OCI-LY3 (cell line): Measurements from ENCODE around the gene SPNS2.

Experiments used
- H2AFZ ChIP-seq: fragments of 200-600, 300-600 bp; shearing (Covaris generic); 2 replicates; pipeline ENCODE4 v1.6.0; 2014; ENCODE audit warnings: antibody characterized with exemption, low read depth, low read length
- H3K27ac ChIP-seq: fragments of 200-600, 300-600 bp; sonication (generic); 2 replicates; pipeline ENCODE4 v1.5.1; 2014; ENCODE audit warnings: mild to moderate bottlenecking, low read length, moderate library complexity, mixed read lengths
- H3K27me3 ChIP-seq: fragments of 200-600, 300-600 bp; sonication (generic); 2 replicates; pipeline ENCODE4 v1.6.1; 2014; ENCODE audit warnings: low read depth, low read length, mixed read lengths
- H3K36me3 ChIP-seq: fragments of 200-600, 300-600 bp; sonication (generic); replicated peaks from 2 replicates; pipeline ENCODE3; 2014; ENCODE audit warnings: low read depth, low read length, mixed read lengths
- H3K4me1 ChIP-seq: fragments of 300-600, 200-600 bp; sonication (generic); 2 replicates; pipeline ENCODE4 v1.6.1; 2014; ENCODE audit warnings: low read length, mixed read lengths
- H3K4me2 ChIP-seq: fragments of 200-600, 300-600 bp; sonication (generic); 2 replicates; pipeline ENCODE4 v1.6.1; 2014; ENCODE audit warnings: low read length, mixed read lengths
- H3K4me3 ChIP-seq: fragments of 300-600, 200-600 bp; sonication (generic); 2 replicates; pipeline ENCODE4 v1.5.1; 2014; ENCODE audit warnings: antibody characterized with exemption, mild to moderate bottlenecking, low read length, moderate library complexity
- H3K79me2 ChIP-seq: fragments of 300-600, 200-600 bp; shearing (Covaris generic); 2 replicates; pipeline ENCODE4 v1.6.1; 2014; ENCODE audit warnings: mild to moderate bottlenecking, low read length, mixed read lengths
- H3K9ac ChIP-seq: fragments of 300-600, 200-600 bp; shearing (Covaris generic); 2 replicates; pipeline ENCODE4 v1.6.0; 2014; ENCODE audit warnings: mild to moderate bottlenecking, low read length, moderate library complexity
- H3K9me3 ChIP-seq: fragments of 200-600, 300-600 bp; shearing (Covaris generic); 2 replicates; pipeline ENCODE4 v1.6.1; 2014; ENCODE audit warnings: low read length, mixed read lengths; ENCODE audit not compliant: insufficient read depth
- H4K20me1 ChIP-seq: fragments of 200-600, 300-600 bp; sonication (generic); 2 replicates; pipeline ENCODE4 v1.6.1; 2016; ENCODE audit warnings: low read length, mixed read lengths; ENCODE audit not compliant: insufficient read depth
- CTCF ChIP-seq: fragments of 200-600, 300-600 bp; sonication (generic); IDR thresholded peaks from 2 replicates; pipeline ENCODE4 v1.5.1; 2014; ENCODE audit warnings: antibody characterized with exemption, low read length, low read depth
- EZH2phosphoT487 ChIP-seq: fragments of 200-600 bp; shearing (Covaris generic); IDR thresholded peaks from 2 replicates; pipeline ENCODE4 v1.6.1; 2018; ENCODE audit warnings: antibody characterized with exemption, mixed run types, low read depth

Gene SPNS2

DNA sequence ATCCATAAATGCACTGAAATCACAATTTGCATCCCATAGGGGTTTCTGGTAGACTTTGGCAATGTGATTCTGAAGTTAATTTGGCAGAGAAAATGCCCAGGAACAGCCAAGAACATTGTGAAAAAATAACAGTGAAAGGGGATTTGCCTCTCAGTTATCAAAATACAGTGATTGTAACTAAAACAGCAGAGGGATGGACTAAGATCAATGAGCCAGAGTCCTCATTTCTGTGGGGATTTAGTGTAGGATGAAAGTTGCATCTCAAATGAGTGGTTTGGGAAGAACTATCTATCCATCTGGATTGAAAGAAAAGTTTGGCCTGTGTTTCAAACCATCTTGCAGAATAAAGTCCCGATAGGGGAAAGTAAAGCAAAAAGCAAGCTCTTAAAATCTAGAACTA lies 28.5 kb downstream of the SPNS2 start:
- H3K79me2 ChIP-seq, result no peaks in the 10 kb centered on the region
- H3K4me1 ChIP-seq, result peaks cover 16% of the 10 kb centered on the region
- H3K27ac ChIP-seq, result no peak overlapping the region
- TF ChIP-seq CTCF (no peak), EZH2phosphoT487 (no peak)
- H3K9ac ChIP-seq, result no peak overlapping the region
- peaks cover 10% of the 10 kb centered on the region; the same call in 1 of the 2 replicates for H3K27me3 ChIP-seq
- H3K4me2 ChIP-seq, result no peak overlapping the region
- no peak overlapping the region for H2AFZ ChIP-seq
- H3K9me3 ChIP-seq, result no peaks in the 10 kb centered on the region
- H3K36me3 ChIP-seq, result no peaks in the 10 kb centered on the region
- H4K20me1 ChIP-seq, result no peaks in the 10 kb centered on the region
- no peak overlapping the region for H3K4me3 ChIP-seq

- Histone ChIP-seq H4K20me1 (no peaks in the 10 kb centered on the region), H3K4me1 (peaks cover 16% of the 10 kb centered on the region), H2AFZ (no peak overlapping the region), H3K4me2 (no peak overlapping the region), H3K9me3 (no peaks in the 10 kb centered on the region), H3K9ac (no peak overlapping the region), H3K36me3 (no peaks in the 10 kb centered on the region), H3K4me3 (no peak overlapping the region), H3K27ac (no peak overlapping the region), H3K27me3 (peaks cover 10% of the 10 kb centered on the region; the same call in 1 of the 2 replicates), H3K79me2 (no peaks in the 10 kb centered on the region)
- TF ChIP-seq CTCF (no peak), EZH2phosphoT487 (no peak)
Observed at GRCh38 chr17:4527566-4528125, 29.0 kb downstream of the SPNS2 start.

DNA sequence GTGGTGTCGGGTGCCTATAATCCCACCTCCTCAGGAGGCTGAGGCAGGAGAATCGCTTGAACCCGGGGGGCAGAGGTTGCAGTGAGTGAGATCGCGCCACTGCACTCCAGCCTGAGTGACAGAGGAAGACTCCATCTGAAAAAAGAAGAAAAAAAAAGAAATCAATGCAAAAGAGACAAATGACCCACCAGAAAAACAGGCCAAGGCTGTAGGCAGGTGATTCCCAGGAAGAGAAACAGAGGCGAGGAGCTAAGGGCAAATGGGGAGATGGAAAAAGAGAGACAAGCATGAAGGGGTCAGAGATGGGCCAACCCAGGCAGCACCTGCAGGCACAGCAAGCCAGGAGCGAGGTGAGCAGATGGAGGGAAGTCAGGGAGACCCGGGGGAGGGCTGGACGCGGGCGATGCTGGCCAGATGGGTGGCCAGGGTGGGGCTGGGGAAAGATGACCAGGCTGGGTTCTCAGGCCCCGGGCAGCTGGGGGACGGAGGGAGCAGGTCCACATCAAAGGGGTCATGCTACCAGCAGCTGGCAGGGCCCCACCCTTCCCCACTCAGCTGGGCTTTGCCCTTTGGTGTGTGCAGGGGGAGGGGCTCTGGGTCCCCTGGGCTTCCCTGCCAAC lies 31.0 kb downstream of the SPNS2 start:
- Histone ChIP-seq H3K79me2 (no peaks in the 10 kb centered on the region), H3K4me3 (no peak overlapping the region), H4K20me1 (no peaks in the 10 kb centered on the region), H3K27ac (no peak overlapping the region), H2AFZ (no peak overlapping the region), H3K4me2 (no peak overlapping the region), H3K9ac (no peak overlapping the region), H3K4me1 (peaks cover 4% of the 10 kb centered on the region; the same call in 1 of the 2 replicates), H3K9me3 (no peaks in the 10 kb centered on the region), H3K36me3 (no peaks in the 10 kb centered on the region), H3K27me3 (peaks cover 10% of the 10 kb centered on the region; the same call in 1 of the 2 replicates)
- TF ChIP-seq CTCF (no peak), EZH2phosphoT487 (no peak)

DNA sequence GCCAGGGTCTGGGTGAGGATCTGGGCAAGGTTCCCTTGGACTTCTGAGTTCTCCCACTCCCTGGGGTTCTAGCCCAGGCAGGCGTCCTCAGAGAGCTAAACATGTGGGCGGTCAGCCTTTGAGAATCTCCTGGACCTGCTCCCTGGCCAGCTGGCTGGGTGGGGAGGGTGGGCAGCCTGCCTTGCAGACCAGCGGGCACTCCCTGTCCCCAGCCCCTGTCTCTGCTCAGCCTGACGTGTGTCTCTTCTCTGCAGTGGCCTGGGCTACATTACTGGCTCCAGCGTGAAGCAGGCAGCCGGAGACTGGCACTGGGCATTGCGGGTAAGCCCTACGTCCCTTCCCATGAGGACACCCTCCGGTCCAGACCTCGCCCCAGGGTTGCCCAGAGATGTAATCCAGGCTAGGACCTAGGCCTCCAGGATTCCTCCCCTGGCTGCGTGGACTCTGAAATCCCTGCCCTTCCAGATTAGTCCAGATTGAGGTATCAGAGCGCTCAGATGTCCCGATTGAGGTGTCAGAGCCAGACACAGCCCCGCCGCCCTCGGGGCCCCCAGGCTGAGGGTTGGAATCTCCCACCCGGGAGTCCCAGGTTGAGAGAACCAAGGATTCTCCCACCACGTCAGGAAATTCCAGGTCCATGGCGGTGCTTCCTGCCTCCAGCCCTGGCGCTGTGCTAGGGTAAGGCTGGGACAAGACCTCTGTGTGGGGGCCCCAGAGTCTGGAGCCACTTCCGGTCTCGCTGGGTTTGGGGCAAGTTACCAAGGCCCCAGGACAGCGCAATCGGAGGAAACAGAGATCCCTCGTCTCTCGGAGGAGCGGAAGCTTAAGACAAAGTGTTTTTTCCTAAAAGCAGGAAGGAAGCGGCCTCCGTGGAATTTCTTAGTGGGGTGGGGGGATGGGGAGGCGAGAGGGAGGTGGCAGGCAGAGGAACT lies 32.4 kb downstream of the SPNS2 start:
- no peaks in the 10 kb centered on the region for H3K9me3 ChIP-seq
- no peak overlapping the region for H3K4me3 ChIP-seq
- no peak for TF ChIP-seq CTCF
- no peak for TF ChIP-seq EZH2phosphoT487
- no peak overlapping the region for H3K27ac ChIP-seq
- H4K20me1 ChIP-seq, result no peaks in the 10 kb centered on the region
- H3K27me3 ChIP-seq, result peaks cover 10% of the 10 kb centered on the region; the same call in 1 of the 2 replicates
- no peaks in the 10 kb centered on the region for H3K4me1 ChIP-seq
- H3K4me2 ChIP-seq, result no peak overlapping the region
- H3K36me3 ChIP-seq, result no peaks in the 10 kb centered on the region
- no peak overlapping the region for H3K9ac ChIP-seq
- H3K79me2 ChIP-seq, result no peaks in the 10 kb centered on the region
- no peak overlapping the region for H2AFZ ChIP-seq
